GM19023 (cell line): Measurements from ENCODE around the gene ATXN1.

ENCODE experiments used
- ATAC-seq: cut with Tn5 transposase; IDR thresholded peaks from one replicate; pipeline ENCODE4 v1.9.1; 2021; ENCODE audit warnings: mild to moderate bottlenecking, moderate library complexity; ENCODE audit not compliant: unreplicated experiment

ATXN1 gene

DNA sequence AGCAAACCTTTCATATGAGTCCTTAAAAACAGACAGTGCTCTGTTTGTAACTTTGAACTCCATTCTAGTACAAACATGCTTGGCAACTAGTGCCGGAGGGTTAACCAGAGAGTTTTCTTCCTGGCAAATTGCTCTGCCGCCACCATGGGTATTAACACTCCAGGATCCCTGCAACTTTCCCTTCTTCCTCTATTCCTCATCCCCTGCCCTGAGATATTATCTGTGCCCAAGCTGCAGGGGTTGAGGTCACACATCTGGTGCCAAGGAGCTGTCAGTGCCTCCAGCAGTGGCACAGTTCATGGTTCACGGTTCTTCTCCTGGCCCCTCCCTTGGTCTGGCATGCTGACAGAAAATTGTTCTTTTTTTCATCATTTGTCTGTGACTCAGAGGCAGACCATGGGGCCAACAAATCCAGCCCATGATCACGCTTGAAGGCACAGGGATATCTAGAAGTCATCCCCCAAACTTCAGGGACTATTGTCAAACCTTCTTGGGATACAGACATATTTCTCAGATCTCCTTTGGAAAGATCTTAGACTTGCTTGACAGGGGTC is 77.5 kb downstream of the ATXN1 start:
- no peak for ATAC-seq

DNA sequence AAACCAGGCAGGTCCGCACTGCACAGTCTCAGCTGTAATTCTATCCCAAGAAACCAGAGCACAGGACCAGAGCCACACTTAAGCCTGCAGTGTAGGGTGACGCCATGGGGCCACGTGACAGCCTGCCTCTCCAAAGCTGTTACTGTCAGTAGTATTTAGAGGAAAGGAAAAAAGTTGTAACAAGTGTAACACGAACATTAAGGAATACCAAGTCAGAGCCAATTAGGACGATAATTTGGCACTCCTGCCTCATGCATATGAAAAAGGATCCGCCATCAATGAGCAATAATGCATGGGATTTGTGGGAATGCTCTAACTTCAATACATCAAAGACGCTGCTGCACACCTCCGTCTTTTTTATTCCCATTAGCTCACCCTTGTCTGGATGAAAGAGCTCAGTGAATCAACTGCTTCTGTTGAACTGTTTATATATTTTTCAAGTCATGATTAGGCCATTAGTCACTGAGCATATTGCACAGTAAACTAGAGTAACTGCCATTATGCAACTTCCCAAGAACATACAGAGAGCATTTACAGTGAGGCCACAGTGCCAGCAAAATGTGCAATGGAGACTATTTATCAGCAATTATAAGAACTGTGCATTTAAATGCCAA is 79.9 kb downstream of the ATXN1 start:
- ATAC-seq, result no peak

DNA sequence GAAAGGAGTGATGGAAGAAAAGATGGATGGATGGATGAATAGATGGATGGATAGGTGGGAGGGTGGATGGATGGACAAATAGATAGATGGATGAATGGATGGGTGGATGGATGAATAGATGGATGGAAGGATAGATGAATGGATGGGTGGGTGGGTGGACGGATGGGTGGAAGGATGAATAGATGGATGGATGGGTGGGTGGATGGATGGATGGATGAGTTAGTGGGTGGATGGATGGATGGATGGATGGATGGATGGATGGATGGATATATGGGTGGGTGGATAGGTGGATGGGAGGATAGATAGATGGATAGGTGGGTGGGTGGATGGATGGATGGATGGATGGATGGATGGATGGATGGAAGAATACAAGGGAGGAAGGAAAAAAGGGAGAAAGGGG is 82.2 kb downstream of the ATXN1 start:
- no peak for ATAC-seq

DNA sequence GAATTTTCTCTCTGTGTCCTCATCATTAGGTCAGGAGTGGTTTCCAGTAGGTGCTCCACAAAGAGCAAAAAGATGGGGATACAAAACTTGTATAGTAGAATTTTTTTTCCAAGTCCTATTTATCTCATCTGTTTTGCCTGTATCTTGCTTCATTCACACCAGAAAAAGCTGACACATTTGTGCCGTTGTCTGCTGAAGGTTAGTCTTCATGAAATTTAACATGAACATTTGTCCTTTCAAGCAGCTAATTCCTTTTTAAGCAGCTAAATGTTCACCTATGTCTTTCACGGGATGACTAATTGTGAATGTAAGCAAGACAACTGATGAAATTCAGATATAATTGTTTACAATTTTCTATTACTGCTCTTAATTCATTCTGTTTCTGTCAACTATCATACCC is 83.8 kb downstream of the ATXN1 start:
- ATAC-seq, result no peak

DNA sequence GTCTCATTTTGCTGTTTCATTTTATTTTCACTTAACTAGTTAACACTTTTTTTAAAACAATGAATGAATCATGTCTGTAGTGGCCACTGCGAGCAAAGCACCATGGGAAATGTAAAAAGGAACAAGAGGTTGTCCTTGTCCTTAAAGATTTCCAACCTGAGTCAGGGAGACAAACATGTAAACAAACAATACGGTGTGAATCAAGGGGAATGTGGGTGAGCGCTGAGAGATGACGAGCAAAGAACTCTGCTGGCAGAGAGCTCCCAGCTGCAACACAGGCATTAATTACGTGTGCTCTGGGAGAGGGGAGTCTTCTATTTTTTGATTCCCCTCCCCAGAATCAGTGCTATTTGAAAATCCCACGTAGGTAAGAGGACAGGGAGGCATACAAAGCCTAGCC is 84.3 kb downstream of the ATXN1 start:
- ATAC-seq, result no peak

DNA sequence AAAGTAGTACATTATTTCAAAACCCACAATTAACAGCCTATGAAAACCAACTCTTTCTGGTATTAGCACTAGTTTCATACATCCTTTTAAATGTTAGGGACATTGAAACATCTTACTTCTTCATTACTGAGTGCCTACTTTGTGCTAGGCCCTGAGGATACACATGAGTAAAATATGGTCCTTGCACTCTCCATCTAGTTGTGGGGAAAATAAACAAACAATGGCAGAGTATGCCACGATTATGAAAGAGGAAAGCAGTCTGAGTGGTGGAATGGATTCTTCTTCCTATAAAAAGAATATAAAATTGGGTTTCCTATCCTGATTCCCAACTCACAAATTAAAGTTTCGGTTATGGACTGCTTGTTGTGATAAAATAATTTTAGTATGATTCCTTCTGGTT is 84.9 kb downstream of the ATXN1 start:
- no peak for ATAC-seq

DNA sequence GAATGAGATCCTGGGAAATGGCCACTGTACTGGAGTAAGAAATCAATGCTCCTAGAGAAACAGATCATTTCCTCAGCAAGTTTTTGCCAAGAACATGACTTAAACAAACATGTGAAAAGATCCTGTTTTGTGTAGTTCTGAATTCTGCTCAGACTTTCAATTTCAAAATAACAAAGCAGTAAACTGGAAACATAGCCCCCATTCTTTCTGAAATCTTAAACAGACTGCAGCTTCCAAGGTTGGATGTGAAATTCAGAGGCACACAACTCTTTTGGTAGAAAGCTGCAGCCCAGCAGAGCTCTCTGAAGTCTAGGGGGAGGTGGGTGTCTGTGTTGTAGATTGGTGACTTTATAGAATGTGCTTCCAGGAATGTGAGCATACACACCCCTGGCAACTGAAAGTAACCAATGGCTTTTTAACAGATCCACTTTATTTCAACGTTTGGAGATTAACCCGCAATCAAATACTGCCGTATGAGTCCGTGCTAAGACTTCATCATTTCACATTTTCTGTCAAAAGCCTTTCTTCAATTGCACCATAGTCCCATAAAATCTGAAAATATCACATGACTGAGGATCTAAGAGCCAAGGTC is 86.4 kb downstream of the ATXN1 start:
- ATAC-seq, result no peak

DNA sequence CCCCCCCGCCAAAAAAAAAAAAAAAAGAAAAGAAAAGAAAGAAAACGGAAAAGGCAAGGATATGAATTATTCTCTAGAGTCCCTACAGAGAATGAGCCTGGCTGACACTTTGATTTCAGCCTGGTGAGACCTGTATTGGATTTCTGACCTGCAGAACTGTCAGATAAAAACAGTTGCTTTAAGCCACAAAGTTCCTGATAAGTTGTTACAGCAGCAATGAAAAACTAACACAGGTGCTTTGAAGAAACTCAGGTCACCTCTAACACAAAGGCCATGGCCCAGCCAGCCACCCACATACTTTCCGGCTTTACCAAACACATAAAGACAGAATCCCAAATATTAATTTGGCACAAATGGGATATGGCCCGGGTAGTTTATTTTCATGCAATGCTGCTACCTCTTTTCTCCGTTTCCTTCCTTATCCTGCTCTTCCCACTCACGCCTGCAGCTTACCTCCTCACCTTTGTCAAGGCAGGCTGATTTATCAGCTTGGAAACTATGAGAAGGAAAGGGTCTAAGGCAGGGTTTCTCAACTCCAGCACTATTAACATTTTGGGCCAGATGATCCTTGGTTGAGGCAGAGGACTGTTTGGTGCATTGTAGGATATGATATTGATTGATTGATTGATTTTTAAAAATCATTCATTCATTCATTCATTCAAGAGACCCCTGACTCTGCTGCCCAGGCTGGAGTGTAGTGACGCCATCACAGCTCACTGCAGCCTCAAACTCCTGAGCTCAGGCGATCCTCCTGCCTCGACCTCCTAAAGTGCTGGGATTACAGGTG is 88.1 kb downstream of the ATXN1 start:
- no peak for ATAC-seq

DNA sequence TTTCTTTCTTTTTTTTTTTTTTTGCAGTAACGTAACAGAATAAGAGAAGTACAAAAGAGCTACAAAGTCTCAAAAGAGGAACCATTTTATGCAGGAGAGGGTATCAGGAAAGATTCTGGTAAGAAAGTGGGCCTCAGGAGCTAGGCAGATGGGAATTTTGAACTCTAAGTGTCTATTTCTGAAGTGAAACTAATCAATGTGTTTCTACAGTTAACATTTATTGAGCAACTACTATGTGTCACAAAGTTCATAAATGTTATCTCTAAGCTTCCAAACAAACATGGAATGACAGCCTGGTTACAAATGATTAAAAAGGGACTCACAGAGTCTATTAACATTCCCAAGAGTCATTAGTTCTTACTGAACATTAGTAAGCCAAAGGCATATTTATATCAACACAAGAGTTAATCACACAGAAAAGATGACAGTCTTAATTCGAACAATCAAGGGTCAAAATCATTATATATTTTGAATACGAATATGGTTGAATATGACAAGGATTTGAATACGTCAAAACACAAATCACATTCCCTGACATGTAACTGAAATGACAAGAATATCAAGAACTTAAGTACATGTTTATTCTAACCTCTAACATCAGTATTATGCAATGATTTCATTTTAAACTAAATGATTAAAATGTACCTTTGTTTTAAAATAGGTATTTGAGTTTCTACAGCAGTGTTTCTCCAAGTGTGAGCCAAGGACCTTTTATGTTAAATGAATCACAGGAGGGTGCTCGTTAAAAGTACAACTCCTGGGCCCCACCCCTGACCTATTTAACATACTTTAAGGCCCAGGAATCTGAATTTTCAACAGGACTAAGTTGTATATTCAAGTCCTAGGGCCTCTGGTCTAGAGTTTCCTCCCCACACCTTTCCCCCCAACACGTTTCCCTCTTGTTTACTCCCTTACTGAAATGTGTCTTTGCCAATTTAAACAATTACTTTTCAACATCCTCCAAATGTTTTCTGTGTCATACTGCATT is 89.7 kb downstream of the ATXN1 start:
- ATAC-seq, result no peak

DNA sequence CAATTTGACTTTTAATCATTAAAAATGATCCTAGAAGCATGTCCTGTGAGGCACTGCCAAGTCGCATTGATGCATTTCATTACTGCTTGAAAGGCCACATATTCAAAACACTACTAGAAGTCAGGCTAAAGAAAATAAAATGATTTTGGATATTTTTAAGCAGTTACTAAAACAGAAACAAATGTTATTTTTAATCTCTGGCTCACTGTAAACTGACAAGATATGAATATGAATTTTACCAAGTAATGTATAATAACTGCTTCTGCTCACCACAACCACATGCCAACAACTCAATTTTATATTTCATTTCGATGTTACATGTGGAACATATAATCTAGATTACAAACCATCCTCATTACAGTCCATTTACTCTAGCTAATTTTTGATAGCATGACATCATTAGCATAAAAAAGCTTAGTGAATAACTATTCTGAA is 90.6 kb downstream of the ATXN1 start:
- ATAC-seq, result no peak

DNA sequence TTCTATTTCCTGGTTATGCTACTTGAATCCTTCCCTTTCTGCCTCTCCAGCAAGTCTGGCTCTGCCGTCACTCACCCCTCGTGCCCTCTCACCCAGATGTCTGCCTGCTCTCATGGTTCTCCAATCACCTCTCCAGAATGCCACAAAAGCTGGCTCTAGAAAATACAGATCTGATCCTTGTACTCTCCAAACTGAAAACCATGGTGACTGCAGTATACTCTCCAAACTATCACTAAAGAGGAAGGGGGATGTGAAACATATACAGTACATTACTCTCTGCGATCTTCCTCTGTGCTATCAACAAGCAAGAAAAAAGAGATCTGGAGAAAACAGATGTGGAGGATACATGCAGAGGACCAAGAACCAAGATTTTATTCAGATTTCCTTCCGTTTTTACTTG is 91.1 kb downstream of the ATXN1 start:
- no peak for ATAC-seq

DNA sequence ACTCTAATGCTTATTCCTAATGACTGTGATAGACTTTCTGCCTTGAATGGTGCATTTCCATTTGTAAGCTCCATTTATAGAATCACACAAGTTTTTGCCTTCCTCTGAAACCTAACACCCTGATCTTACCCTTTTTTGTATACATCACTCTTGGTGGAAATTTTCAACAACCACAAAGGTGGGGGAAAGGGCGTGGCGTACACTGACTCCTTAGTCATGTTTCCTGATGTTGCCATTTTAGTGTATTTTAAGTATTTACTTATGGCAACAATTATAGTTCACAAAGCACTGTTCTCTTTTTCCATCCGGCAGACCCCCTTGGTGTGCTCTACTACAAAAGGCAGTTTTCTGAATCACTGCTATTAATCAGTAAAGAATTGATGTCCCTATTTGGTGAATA is 92.0 kb downstream of the ATXN1 start:
- ATAC-seq, result no peak

DNA sequence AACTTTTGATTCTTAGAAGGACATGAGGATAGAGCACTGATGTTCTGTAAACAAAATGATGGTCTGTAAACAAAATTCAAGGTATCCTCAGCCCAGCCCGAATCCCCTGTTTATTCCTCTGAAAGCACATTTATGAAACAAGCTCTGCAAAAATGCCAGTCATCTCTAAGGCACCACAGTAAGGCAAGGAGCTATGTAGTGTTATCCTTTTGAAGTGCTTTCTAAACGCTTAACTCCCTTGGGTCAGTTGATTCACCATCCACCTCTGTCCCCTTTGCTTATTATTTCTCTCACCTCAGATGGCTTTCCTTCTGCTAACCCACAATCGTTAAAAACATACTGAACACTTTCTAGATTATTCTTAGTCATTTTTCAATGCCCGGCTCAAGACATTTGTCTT is 93.8 kb downstream of the ATXN1 start:
- no peak for ATAC-seq

DNA sequence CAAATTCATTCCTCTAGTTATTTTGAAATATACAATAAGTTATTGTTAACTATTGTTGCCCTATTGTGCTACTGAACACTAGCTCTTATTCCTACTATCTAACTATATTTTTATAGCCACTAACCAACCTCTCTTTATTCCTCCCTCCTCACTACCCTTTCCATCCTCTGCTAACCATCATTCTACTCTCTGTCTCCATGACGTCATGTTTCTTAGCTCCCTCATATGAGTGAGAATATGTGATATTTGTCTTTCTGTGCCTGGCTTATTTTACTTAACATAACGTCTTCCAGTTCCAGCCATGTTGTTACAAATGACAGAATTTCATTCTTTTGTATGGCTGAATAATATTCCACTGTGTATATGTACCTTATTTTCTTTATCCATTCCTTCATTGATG is 95.3 kb downstream of the ATXN1 start:
- no peak for ATAC-seq

DNA sequence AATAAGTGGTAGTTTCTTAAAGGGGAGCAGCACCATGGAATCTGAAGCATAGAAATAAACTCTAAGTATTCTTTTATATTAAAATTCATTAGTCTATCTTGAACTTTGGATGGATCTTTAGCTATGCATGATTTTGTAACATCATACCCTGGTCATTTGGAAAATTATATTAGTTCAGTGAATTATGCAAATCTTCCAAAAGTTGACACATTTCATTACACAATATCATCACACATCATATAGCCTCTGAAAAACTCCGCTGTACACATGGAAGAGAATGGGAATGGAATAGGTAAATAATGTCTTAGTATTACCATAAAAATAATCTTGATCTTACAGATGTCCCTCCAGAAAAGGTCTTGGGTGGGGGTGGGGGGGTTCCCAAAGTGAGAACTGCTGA is 96.1 kb downstream of the ATXN1 start:
- ATAC-seq, result no peak

DNA sequence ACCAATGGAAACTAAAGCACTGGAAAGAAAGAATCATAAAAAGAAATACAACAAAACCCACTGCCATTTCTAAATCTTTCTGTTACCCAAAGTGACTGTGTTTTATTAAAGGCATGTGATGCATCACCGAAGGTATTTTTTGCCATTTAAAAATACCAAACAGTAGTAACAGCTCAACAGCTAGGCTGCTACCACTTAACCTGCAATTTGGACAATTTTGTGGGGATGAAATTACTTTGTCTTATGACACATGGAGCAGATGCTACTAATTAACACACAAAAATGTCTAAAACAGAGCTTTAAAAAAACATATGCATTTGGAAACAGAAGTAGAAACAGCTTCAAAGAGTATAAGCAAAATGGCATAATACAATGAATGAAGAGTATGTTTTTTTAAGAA is 97.4 kb downstream of the ATXN1 start:
- no peak for ATAC-seq

DNA sequence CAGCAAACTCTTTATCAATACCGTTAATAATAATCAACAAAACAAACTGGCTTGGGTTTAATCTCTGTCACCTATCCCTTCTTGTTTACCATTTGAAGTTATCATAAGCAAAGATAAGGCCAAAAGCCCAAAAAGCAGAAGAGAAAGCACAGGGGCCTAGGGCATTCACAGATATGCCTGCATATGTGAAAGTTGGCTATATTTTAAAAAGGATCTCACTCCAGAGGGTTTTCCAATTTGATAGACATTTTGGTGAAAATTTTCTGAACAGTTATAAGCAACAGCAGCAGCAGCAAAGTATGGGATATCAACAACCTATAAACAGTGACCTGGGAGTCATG is 101.1 kb downstream of the ATXN1 start:
- ATAC-seq, result no peak

DNA sequence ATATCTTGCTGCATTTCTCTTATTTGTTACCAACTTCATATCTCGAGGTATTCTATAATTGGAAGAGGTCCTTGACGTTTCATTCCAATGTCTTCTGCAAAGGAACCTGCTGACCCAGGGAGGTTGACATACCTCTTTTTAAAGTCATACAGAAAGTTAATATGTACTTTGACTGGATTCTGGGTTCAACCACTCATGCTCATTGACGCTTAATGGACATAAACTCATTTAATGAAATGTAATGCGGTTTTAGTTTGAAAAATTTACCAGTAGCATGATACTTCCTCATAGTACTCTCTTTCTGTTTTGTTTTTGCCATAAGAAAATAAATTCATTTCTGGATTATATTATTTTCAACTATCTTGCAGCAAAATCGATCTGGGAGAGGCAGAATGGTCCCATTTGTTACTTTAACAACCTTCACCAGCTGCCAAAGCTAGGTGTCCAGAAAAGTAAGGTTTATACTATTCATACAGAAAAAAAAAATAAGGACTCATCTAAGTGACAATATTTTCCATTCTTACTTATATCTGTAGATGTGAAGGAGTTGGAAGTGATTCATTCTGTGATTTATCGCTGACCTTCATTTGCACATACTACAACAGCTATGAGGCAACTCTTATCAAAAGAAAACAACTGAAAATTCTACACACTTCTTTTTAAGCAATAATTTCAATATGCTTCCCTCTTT is 101.6 kb downstream of the ATXN1 start:
- ATAC-seq, result no peak

DNA sequence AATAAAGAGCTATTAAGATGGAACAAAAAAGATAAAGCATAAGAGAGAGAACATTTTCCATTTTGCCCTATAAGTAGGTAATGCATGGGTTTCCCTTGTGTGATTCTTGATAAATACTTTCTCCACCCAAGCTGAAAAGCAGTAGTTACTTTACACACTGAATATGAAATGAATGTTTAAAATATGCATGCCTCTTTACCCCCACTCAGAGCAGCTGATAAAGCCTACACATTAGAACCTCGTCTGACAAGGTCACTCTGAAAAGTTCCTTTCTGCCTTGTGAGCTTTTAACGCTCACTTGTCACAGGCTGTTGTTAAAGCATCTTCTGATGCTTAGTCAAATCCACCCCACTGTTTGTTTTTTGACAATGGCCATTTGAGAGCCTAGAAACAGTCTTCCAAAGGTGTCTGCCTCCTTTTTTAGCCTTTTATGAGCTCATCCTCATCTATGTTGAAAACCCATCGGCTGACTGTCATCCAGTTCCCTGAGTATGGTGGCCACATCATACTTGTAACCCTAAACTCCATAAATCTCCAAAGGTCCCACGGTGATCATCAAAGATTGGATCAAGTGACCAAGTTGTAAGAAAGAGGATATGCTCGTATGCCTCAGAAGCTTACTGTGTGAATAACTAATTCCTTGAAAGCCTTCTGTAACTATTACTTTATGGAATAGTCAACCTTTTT is 102.8 kb downstream of the ATXN1 start:
- ATAC-seq, result no peak

DNA sequence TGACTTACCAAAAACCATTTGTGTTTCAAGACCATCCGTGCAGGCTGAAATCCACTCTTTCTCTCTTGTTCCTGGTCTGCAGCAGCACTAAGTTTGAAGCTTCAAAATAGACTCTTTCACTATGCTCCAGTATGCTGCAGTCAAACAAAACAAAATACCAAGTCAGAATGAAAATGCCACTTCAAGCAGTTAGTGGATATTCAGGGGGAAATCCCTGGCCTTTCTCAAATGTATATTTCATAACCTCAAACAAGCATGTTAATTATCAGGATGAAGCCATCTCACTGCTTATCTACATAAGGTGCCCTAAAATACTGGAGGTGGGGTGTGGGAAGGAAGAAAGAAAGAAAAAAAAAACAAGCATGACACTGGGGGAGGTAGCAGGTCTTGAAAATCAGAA is 103.5 kb downstream of the ATXN1 start:
- ATAC-seq, result no peak
